DMS 273 (cell line): ENCODE results near the gene ZNF790.

Experiments
- DNase-seq: peaks from one replicate; lab custom pipeline; 2025; ENCODE audit not compliant: unreplicated experiment; lab: John Stamatoyannopoulos, UW

Gene ZNF790

DNA sequence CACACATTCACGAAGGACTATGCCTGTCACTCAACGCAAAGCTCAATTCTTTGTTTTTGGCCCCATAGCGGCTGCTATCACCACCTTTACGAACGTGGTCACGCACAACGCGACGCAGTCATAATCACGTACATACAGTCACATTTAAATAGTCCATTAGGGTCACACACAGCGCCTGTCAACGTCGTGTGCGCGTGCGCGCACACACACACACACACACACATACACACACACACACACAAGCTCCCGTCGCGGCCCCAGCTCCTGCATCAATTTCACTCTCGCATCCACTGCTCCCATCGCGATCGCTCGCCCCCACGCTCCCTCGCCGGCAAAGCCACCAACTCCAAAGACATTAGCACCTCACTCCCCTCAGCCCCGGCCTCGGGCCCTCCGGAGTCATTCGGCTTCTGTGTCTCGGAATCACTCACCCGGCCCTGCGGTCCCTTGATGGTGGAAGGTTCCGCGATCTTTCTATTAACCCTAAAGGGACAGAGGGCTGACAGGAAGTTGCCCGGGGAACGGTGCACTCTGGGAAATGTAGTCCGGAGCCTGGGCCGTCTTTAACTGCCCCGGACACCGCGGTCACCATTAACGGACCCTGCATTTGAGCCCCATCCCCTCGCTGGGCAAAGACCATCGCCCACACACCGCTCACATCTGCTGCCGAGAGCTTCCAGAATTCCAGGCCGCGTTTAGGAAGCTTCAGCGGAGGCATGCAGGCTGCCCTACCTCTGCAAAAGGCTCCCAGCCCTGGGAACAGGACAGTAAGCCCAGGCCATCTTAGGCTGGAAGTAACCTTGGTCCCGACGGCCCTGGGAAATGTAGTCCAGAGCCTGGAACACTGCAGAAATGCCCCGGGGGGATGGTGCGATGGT is at the start of gene ZNF790:
Gene ZNF790, minus strand, starts transcription at position 482 of the 878 bp plus-strand sequence. CDS start 12,768 bp downstream, outside the sequence.
- DNase-seq: peak; percentile 95

DNA sequence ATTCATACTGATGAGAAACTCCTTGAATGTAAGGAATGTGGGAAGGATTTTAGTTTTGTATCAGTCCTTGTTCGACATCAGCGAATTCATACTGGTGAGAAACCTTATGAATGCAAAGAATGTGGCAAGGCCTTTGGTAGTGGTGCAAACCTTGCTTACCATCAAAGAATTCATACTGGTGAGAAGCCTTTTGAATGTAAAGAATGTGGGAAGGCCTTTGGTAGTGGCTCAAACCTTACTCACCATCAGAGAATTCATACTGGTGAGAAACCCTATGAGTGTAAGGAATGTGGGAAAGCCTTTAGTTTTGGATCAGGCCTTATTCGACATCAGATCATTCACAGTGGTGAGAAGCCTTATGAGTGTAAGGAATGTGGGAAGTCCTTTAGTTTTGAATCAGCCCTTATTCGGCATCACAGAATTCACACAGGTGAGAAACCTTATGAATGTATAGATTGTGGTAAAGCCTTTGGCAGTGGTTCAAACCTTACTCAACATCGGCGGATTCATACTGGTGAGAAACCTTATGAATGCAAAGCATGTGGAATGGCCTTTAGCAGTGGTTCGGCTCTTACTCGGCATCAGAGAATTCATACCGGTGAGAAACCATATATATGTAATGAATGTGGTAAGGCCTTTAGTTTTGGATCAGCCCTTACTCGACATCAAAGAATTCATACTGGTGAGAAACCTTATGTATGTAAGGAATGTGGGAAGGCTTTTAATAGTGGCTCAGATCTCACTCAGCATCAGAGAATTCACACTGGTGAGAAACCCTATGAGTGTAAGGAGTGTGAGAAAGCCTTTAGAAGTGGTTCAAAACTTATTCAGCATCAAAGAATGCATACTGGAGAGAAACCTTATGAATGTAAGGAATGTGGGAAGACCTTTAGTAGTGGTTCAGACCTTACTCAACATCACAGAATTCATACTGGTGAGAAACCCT is 39.1 kb upstream of the ZNF790 start:
- DNase-seq: no peak

DNA sequence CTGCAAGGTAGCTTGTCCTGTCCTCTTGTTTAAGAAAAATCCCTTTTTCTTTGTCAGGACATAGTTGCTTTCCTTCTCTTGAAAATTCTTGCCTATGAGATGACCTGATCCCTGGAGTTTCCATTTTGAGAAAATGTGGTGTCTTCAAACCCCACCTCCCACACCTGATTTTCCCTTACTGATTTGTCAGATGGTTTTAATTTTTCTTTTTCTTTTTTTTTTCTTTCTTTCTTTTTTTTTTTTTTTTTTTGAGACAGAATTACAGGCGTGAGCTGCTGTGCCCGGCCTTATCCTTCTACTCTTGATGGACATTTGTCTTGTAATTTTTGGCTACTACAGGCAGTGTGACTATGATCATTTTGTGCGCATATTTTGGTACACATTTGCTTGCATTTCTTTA is 13.7 kb upstream of the ZNF790 start:
- no peak for DNase-seq

DNA sequence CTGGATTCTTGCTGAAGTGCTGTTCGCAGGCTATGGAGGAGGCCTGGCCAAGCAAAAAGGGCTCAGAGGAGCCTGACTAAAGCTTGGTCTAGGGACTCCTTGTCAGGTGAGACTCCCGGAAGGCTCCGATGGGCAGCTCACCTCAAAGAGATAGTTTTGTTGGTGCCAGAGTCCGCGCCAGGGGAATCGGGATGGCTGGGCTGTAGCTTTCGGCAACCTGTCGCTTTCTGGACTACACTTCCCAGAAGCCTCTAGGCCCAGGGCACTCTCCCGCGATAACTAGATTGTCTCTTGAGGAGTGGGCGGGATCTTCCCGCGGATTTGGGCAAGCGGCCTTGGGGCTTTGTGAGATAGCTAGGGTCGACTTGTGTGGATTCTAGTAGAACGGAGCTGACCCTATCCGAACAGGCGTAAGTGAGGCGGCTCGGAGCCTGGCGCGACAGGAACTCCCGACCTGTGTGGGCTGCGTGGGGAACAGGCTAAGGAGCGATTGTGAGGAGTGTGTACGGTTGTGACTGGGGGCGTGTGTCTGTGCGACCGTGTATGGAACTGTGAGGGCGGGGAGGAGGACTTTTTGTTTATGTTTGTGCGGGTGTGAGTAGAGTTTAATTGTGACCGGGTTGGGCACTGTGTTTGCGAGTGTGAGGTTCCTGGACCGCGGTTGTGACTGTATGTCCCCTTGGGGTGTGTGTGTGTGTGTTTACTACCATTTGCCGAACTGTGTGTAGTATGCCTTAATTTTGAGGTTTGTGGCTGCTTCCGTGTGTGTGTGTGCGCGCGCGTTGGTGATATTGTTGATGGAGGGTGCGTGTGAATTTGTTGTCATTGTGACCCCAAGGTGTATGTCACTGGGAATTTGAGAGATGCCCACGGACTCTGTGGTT is 12.6 kb upstream of the ZNF790 start, which contains the start of gene ZNF345:
Gene ZNF345, plus strand, starts transcription at position 318 of the 884 bp plus-strand sequence. CDS start 25,955 bp downstream, outside the sequence.
- peak; percentile 98 for DNase-seq

DNA sequence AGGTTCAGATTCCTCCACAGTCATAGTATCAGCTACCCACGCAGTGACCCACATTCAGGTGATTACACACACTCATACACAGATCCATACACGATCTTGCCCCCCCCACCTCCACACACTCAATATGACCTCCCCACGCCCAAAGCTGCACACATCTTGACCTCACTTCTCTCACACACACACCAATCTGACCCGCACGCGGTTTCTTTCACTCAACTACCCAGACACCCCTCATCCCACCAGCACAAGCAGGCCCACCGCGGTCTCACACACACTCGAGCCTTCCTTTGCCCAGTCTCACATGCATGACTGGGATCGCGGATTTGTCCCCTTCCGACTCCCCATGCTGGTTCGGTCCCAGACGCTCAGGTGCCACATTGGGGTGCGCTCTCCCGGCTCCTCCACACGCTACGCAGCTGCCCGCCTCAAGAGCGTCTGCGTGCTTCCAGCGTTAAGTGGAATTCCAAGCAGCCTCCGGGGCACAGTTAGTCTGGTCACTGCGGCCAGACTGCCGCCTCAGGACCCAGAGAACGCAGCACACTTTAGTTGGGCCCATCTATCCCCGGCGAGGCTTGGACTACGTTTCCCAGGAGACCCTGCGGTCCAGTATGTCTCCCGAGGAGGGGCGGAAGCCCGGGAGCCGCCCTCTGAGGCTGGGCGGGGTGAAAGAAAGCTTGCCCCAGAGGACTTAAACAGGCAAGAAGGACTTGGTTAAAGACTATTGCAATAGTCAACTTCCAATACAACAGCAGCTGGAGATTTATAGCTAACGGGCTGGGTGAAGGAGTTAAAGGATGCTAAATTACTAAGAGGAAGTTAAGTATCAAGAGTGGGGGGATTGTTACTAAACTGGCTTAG is 11.7 kb upstream of the ZNF790 start:
- DNase-seq: peak; percentile 96

DNA sequence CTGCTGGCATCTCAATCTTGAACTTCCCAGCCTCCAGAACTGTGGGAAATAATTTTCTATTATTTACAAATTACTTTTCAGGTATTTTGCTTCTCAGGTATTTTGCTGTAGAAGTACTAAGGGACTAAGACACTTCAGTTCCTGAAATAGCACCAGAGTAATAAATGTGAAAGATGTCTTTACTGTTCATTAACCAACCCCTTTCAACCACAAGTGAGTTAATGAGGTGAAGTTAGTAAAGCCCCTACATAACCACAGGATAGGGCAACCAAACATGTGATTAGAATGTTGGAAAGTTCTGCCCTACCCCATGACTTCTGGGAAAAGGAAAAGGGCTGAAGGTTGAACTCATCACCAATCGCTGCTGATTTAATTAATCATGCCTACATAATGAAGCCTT is 9.8 kb upstream of the ZNF790 start:
- no peak for DNase-seq

DNA sequence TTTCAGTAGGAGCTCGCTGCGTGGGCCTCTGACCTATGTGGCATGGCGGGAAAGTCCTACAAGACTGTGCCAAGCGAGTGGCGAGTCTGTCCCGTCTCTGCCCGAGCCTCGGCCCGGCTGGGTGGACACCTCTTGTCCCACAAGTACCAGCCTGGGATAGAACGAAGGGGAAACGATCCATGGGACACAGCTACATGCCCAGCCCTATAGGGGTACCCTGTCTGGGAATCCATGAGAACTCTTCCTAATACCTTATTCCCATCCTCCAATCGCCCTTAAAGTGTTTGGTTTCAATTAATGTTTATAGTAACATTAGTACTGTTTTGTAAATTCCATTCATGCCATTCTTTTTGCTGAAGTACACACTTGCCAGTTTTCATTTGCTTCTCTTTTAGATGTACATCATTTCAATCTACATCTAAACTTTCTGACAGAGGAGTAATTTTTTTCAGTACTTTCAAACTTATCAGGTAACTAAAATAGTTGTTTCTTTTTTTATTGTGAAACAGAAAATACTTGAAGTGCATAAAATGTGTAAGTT is 667 bp upstream of the ZNF790 start:
- DNase-seq: no peak

DNA sequence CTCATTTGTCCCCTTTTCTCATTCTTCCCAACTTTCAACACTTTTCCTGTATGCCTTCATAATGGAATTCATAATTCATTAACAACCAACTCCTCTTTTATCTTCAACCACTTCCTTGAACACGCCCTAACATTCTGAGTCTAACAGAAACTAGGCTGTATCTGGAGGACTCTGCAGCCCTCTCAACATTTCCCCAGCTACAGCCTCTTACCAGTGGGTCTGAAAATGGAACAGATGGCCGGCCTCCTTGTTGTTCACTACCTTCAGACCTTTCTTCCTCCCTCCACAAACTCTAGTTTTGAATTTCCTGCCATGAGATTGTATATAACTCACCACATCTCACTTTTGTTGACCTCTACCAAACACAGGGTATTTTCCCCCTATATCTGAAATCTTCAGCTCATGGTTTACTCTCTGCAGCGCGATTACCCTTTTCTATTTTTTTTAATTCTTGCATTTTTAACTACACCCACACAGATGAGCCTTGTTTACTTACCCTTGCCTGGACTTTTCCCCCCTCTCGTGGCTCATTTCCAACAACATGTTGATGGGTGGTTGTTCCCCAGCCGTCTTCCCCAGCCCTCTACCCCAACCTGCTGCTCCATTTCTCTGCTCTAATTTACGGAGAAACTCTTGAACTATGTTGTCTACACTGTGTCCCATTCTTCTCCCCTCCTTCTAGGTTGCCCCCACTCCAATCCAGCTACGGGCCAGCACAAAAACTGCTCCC is 846 bp downstream of the ZNF790 start:
- DNase-seq: peak; percentile 84

DNA sequence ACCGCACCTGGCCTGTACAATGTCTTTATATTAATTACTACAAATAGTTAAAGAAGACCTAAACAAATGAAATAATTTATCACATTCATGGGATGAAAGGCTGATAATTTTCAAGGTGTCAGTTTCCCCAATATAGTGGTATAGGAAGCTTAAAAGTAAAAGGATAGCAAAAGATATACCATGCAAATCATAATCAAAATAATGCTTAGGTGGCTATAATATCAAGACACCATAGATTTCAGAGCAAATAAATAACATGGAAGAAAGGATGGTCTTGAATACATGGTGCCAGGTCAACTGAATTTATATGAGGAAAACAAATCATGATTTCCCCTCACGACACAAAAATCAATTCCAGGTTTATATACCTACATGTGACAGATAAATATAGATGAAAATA is 4.8 kb downstream of the ZNF790 start:
- DNase-seq: no peak

DNA sequence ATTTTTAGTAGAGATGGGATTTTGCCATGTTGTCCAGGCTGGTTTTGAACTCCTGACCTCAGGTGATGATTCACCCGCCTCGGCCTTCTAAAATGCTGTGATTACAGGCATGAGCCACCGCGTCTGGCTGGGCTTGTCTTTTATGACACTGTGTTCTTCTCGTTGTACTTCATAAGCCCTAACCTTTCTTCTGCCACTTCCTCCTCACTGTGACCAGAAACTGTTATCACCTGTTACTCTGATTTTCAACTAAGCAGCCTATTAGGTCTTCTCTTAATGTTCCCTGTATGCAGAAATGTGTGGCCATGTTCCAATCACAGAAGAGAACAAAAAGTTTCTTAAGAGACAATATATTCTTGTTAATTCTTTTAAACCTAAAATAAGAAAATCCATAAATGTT is 16.4 kb downstream of the ZNF790 start:
- no peak for DNase-seq

DNA sequence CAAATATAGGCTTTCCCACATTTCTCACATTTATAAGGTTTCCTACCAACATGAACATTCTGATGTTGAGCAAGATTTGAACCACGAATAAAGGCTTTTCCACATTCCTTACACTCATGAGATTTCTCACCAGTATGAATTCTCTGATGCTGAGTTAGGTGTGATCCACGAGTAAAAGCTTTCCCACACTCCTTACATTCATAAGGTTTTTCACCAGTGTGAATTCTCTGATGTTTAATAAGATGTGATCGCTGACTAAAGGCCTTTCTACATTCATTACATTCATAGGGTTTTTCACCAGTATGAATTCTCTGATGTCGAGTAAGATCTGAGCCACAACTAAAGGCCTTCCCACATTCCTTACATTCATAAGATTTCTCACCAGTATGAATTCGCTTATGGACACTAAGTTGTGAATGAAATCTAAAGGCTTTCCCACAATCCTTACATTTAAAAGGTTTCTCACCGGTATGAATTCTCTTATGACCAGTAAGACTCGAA is 19.0 kb downstream of the ZNF790 start:
- peak; percentile 13 for DNase-seq

DNA sequence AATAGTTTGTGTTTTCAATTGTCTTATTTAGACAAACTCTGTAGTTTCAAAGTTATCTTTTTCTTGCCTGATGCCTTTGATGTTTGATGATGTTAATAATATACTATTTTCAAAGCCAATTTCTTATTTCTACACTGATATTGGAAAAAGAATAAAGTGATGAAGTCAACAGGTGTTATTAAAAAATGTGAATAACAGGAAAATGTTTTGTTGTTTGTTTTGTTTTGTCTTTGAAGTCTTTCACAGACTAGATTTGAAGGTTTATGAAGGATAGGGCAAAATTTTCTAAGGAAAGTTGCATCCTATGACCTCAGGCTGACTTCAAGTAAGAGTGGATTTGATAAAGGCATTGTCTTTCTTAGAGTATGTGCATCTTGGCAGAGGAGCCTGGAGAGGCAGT is 31.2 kb downstream of the ZNF790 start:
- no peak for DNase-seq

DNA sequence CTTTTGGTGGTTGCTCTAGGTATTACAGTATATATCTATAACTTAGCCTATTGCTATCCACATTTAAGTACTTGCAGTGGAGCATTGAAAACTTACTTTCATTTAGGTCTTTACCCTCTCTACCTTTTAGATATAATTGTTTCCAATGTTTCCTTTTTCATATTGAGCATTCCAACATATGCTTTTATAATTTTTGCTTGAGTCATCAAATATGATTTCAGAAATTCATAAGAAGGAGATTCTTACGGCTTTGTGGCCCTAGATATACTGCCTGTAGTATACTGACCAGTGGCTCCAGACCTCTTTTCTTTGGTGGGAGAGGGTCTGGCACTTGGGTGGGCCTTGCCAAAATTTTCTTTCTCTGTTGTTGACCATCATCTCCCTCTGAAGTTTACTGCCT is 32.8 kb downstream of the ZNF790 start:
- DNase-seq: no peak

DNA sequence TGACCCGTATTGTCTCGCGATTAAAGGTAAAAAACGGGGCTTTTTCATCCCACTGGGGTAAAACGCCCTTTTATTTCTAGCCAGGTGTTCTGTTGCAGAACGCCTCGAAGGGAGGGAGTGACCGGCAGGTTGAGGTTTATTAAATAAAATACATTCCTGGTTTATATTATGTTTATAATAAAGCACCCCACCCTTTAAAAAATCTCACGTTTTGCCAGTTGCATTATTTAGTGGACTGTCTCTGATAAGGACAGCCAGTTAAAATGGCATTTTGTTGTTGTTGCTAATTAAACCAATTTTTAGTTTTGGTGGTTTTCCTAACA is 40.4 kb downstream of the ZNF790 start:
- DNase-seq: no peak

DNA sequence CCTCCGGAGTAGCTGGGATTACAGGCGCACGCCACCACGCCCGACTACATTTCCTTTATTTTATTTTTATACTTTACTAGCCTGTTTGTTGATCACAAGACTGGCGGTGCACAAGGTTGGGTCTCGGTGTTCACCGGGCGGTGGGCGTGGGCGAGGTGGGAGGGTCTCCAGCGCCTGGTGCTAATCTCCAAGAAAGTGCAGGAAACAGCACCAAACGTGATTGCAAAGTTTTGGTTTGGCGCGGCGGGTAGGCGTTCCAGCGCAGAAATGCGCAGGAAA is 41.5 kb downstream of the ZNF790 start:
- DNase-seq: no peak

DNA sequence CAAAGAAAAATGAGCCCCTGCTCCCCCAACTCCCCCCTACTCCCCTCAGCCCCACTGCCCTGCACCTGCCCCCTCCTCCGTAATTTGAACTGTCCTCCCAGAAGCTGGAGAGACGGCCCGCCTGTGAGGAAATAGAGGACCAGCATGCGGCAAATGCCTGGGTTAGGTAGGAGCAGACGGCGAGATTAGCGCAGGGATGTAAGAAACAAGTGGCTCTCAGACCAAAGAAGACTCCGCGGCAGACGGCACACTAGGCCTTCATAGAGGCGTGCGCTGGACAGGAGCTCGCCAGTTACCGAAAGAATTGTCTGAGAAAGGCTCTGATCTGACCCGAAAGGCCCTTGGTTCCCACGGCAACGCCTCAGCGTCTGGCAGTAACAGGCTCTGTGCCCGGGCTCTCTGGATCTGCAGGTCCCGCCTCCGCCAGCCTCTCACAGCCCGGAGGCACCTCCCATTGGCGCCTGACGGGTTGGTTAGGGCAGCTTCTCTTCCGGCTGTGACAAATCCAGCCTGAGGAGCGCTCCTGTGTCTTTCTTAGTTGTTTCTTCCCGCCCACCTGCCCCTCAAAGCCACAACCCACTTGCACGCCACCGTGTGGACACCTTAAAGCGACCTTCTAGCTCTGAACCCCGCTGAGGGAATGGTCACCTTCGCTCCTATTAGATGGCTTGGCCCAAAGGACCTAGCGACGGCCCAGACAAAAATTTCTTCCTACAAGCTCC is 46.6 kb downstream of the ZNF790 start:
- peak; percentile 64 for DNase-seq

DNA sequence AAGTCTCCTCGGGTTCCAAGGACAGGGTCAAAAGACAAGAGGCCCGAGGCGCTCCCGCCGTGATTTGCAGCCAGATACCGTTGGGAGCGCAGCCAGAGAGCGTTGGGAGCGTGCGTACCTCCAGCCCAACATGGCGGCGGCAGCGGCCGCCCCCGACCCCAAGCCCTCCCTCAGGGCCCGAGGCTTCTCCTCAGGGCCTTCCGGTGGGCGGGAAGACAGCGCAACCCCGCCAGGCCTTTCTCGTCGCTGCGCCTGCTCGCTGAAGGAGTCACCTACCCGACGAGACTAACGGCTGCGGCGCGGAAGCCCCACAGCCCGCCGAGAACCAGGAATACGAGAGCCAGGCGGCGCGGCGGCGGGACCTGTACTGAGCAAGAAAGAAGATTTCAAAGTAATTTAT is 62.4 kb downstream of the ZNF790 start:
- DNase-seq: no peak

DNA sequence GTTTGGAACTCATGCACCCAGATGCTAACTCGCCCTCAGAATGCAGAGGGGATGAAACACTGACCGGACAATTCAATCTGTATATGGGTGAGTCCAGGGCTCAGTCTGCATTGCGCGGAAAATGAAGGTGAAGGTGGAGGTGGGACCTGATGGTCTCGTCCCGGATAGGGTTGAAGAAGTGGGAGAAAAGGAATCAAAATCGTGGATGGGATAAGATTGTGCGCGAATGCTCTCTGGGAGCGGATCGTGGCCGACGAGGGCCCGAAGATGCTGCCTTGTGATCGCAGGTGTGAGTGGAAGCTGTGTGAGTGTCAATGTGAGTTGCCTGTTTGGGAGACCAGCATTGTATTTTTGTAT is 65.0 kb downstream of the ZNF790 start:
- DNase-seq: no peak
